ENCODE results near the gene ZNF430. TPM values are rescaled to one million over a fixed set of nuclear protein-coding genes. Genes with fewer than 3 reads are reported as not detected.

The ZNF430 gene
- total RNA-seq, 4 donors from 2014 or later = 1.3 to 5.9 (median 2.0) TPM

GRCh38 chr19:21052902-21053301, 32.4 kb downstream of the ZNF430 start:
- Histone ChIP-seq H3K27ac (no peak overlapping the region), H3K36me3 (peaks cover 0 to 51% of the 10 kb centered on the region in 2 donors), H3K4me1 (no peaks in the 10 kb centered on the region), H3K9me3 (no peaks in the 10 kb centered on the region), H3K4me3 (no peak overlapping the region), H3K27me3 (no peaks in the 10 kb centered on the region)
- in situ Hi-C loops (cut with MboI; ENCODE audit: low sequenced_read_pairs in 4 of 4) (no loop called here), intact Hi-C loops (cut with DNase I; ENCODE audit: low total_unique reads) (no loop called here)
- DNase-seq = no peak
- TF ChIP-seq POLR2A (IDR thresholded peaks at IDR 0.05) = no peak
- no peak for TF ChIP-seq CTCF (IDR thresholded peaks at IDR 0.05 in 4 of 5, conservative IDR thresholded peaks at IDR 0.05 in 1 of 5)
- no peak for ATAC-seq

GRCh38 chr19:21065336-21065735, 44.9 kb downstream of the ZNF430 start:
- Histone ChIP-seq H3K4me3 (peak overlapping the region in 1 of 4 donors; percentile 3), H3K27me3 (no peaks in the 10 kb centered on the region), H3K36me3 (peaks cover 0 to 26% of the 10 kb centered on the region in 2 donors), H3K27ac (no peak overlapping the region), H3K4me1 (no peaks in the 10 kb centered on the region), H3K9me3 (peaks cover 0 to 8% (median 0%) of the 10 kb centered on the region in 3 donors)
- ATAC-seq = no peak
- intact Hi-C loops (cut with DNase I; ENCODE audit: low total_unique reads) (no loop called here), in situ Hi-C loops (cut with MboI; ENCODE audit: low sequenced_read_pairs in 4 of 4) (no loop called here)
- DNase-seq = no peak
- no peak for TF ChIP-seq CTCF (IDR thresholded peaks at IDR 0.05 in 4 of 5, conservative IDR thresholded peaks at IDR 0.05 in 1 of 5)
- no peak for TF ChIP-seq POLR2A (IDR thresholded peaks at IDR 0.05)

GRCh38 chr19:21082011-21082975, 61.8 kb downstream of the ZNF430 start, which contains the start of gene ZNF714:
Gene ZNF714, plus strand, starts transcription at chr19:21082203. Its CDS starts 16,066 bp downstream, at chr19:21098269.
- peak in 1 of 2 donors; percentile 21 for TF ChIP-seq POLR2A (IDR thresholded peaks at IDR 0.05)
- TF ChIP-seq CTCF (IDR thresholded peaks at IDR 0.05 in 4 of 5, conservative IDR thresholded peaks at IDR 0.05 in 1 of 5) = no peak
- H3K4me1 ChIP-seq = no peaks in the 10 kb centered on the region
- H3K4me3 ChIP-seq = peak within 1 kb of the TSS; percentile 53 to 78 (median 68)
- H3K36me3 ChIP-seq = no peaks in the 10 kb centered on the region
- no peaks in the 10 kb centered on the region for H3K9me3 ChIP-seq
- intact Hi-C loops (cut with DNase I; ENCODE audit: low total_unique reads) = no loop called here
- DNase-seq = peak; percentile 76 to 85
- H3K27me3 ChIP-seq = no peaks in the 10 kb centered on the region
- H3K27ac ChIP-seq = peak within 1 kb of the TSS in 3 of 4 donors; percentile 25 to 37 (median 27)
- in situ Hi-C loops (cut with MboI; ENCODE audit: low sequenced_read_pairs in 4 of 4) = no loop called here
- ATAC-seq = peak; percentile 100

GRCh38 chr19:21084343-21084742, 63.9 kb downstream of the ZNF430 start:
- DNase-seq (no peak), ATAC-seq (no peak)
- H3K36me3 ChIP-seq = no peaks in the 10 kb centered on the region
- no peak for TF ChIP-seq CTCF (IDR thresholded peaks at IDR 0.05 in 4 of 5, conservative IDR thresholded peaks at IDR 0.05 in 1 of 5)
- no peak for TF ChIP-seq POLR2A (IDR thresholded peaks at IDR 0.05)
- H3K4me3 ChIP-seq = no peak overlapping the region
- intact Hi-C loops (cut with DNase I; ENCODE audit: low total_unique reads) (no loop called here), in situ Hi-C loops (cut with MboI; ENCODE audit: low sequenced_read_pairs in 4 of 4) (no loop called here)
- no peaks in the 10 kb centered on the region for H3K4me1 ChIP-seq
- no peak overlapping the region for H3K27ac ChIP-seq
- H3K27me3 ChIP-seq = no peaks in the 10 kb centered on the region
- no peaks in the 10 kb centered on the region for H3K9me3 ChIP-seq

All from gastrocnemius medialis (tissue), 4 donors.